Dedifferentiated amniotic fluid mesenchymal stem cell (primary cell): ENCODE data around the gene CES4A.
"Not testable (repeated sequence)": the region's sequence is repeated elsewhere in the genome, so short reads cannot be mapped to it uniquely, and the experiment has no call there.

ENCODE experiments used
- DNase-seq: peaks from one replicate; pipeline ENCODE4 v3.0.0-alpha.2; 2016; ENCODE audit errors: extremely low spot score

CES4A gene

GRCh38 chr16:66988197-66988788, at the start of gene CES4A:
Gene CES4A (plus strand): TSS chr16:66988589. CDS start chr16:66988773, 184 bp downstream.
- no peak for DNase-seq

DNA sequence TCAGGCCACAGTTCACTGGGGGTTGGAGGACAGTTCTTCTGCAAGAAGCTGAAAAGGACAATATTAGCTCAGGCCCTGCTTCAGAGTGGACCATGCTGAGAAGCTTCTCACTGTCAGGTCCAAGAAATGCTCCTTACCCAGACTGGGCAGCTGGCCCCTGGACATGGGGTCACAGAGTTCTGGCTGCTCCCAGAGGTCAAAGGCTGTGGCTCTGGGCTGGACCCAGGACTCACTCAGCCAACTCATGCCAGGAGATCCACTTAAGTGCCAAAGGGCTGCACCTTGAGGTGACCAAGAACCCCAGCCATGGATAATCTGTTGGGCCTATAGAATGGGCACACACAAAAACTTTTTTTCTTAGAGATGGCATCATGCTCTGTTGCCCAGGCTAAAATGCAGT, 49.0 kb upstream of the CES4A start:
- DNase-seq: no peak

DNA sequence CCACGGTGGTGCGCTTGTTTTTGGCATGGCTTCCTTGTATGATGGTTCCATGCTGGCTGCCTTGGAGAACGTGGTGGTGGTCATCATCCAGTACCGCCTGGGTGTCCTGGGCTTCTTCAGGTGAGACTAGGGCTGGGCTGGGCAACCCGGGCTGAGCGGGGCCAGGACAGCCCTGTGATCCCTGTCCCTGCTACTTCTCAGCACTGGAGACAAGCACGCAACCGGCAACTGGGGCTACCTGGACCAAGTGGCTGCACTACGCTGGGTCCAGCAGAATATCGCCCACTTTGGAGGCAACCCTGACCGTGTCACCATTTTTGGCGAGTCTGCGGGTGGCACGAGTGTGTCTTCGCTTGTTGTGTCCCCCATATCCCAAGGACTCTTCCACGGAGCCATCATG, 48.2 kb upstream of the CES4A start:
- no peak for DNase-seq

DNA sequence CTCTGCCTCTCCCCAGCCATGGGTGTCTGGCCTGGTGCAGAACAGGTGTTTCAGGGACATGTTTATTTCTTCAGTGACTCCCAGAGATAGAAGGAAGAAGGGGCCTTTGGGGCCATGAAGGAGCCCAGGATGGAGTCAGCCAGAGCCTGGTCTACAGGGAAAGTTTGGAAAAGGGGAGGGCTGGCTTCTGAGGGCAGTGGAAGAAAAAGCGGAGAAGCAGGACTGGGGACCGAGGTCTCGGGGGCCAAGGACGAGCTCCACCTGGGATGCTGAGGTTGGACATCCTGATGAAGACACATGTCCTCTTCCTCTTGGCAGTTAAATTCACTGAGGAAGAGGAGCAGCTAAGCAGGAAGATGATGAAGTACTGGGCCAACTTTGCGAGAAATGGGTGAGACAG, 45.4 kb upstream of the CES4A start:
- no peak for DNase-seq

- no peak for DNase-seq
These were observed 44.8 kb upstream of the CES4A start for GRCh38 chr16:66943426-66944053.

GRCh38 chr16:66944054-66944441, 44.3 kb upstream of the CES4A start:
- no peak for DNase-seq

- DNase-seq: not testable (repeated sequence)
These were observed 43.4 kb upstream of the CES4A start for GRCh38 chr16:66944971-66945370.

DNA sequence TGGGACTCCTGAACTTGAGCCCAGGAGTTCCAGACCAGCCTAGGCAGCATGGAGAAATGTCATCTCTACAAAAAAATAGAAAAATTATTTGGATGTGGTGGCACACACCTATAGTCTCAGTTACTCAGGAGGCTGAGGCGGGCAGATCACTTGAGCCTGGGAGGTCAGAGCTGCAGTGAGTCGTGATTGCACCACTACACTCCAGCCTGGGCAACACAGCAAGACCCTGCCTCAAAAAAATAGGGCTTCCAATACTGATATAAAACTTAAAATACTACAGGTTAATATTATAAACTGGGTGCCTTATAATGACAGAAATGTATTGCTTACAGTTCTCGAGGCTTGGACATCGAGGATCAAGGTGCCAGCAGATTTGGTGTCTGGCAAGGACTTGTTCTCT, 42.5 kb upstream of the CES4A start:
- DNase-seq: no peak

GRCh38 chr16:66946541-66946940, 41.8 kb upstream of the CES4A start:
- DNase-seq: no peak

DNA sequence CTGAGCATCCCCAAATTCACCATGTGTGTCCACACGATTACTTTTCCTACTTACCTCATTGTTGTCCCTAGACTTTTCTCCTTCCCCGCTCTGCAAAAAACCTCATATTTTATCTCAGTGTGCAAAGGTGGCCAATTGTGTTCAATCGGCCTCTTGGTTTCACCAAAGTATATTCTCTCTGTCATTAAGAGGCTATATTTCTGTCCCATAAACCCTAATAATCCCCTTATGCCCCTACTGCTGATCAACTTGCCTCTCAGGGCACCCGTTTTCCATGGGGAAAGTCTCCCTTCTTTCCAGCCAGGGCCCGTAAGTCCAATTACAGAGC, 41.5 kb upstream of the CES4A start:
- DNase-seq: no peak

- DNase-seq: peak; percentile 92
These were observed 40.9 kb upstream of the CES4A start for GRCh38 chr16:66947302-66948065.

GRCh38 chr16:66948134-66948836, 40.1 kb upstream of the CES4A start:
- DNase-seq: no peak

DNA sequence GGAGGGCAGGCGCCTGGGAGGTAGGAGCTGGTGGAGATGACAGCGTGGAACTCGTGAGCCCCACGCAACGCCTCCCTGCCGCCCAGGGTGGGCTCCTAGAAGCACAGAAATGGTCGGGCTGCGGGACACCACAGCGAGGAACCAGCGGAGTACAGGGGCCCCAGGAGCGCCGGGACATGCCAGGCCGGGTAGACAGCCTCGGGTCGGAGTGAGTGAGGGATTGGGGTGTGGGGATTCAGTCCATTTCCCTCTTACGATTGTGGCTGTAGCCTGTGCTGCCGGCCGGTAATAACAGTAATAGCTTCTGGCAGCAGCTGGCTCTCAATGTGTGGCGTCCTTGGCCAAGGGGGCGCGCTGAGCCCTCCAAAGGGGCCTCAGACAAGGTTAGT, 39.6 kb upstream of the CES4A start:
- no peak for DNase-seq

- no peak for DNase-seq
These were observed 38.9 kb upstream of the CES4A start for GRCh38 chr16:66949472-66949871.

DNA sequence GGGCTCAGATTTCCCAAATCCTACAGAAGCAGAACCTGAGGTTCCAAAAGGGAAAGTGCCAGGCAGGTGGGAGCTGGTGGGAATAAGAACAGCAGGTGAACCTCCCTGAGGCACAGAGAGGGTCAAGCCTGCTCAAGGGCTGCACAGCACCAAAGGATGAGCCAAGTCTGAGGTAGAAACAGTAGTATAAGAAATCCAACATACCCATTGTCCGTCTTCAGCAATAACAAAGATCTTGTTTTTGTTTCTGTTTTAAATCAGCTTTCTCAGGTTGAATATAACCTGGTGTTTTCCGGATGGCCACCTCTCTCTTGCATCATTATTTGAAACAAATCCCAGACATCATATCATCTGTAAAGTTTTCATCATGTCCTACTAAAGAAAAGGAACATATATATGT, 38.0 kb upstream of the CES4A start:
- DNase-seq: no peak

DNA sequence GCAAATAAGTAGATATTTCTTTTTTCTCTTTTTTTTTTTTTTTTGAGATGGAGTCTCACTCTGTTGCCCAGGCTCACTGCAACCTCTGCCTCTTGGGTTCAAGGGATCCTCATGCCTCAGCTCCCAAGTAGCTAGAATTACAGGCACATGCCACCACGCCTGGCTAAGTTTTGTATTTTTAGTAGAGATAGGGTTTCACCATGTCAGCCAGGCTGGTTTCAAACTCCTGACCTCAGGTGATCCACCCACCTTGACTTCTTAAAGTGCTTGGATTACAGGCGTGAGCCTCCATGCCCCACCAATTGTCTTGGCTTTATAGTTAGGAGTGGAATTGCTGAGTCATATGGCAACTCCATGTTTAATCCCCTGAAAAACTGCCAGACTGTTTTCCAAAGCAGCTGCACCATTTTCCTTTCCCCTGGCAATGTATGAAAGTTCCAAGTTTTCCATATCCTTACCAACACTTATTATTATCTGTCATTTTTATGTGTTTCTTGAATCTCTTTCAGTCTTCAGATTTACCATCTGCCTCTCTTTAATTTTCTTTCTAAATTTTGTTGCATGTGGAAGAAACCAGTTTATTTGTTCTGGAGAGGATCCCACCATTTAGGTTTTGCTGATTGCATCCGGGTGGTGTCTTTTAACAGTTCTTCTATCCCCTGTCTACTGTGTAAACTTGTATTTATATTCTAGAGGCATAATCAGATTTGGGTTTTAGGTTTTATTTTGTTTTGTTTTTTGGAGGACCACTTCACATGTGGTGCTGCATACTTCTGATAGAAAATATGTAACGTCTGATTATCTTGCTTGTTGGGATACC, 37.2 kb upstream of the CES4A start:
- DNase-seq: no peak

GRCh38 chr16:66952430-66953110, 35.8 kb upstream of the CES4A start:
- DNase-seq: no peak

DNA sequence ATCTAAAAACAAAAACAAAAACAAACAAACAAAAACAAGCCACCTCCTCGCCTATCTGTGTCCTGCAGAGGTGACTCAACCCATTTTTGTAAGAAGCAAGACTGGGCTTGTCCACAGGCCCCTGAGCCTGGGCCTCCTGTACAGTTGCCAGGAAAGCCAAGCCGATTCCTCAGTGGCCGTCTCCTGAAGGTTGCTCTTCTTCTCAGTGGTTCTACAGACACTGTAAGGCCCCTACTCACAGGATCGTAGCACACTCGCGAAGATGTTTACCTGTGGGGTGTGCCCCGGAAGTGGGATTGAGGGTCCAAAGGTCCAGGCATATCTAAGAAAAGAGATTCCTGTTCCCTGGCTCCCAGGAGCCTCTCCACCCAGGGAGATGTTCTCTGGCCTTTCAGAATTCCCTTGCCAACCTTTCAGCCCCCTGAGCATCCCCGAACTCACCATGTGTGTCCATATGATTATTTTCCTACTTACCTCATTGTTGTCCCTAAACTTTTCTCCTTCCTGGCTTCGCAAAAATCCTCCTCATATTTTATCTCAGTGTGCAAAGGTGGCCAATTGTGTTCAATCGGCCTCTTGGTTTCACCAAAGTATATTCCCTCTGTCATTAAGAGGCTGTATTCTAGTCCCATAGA, 34.8 kb upstream of the CES4A start:
- DNase-seq: no peak

- peak; percentile 75 for DNase-seq
These were observed 34.2 kb upstream of the CES4A start for GRCh38 chr16:66954097-66954659.

GRCh38 chr16:66955363-66956153, 32.8 kb upstream of the CES4A start:
- DNase-seq: not testable (repeated sequence)
